Activated naive CD8-positive, alpha-beta T cell treated with anti-CD3 and anti-CD28 coated beads, Interleukin-2, amount 10 ng/mL, durations not matched to agents 7 days and 5 days (primary cell): ENCODE results near the gene MSH2. TPM values are rescaled to one million over a fixed set of nuclear protein-coding genes. Genes with fewer than 3 reads are reported as not detected.

Experiments
- ATAC-seq: fragments of 150-1000 bp; cut with Tn5 transposase; one replicate; pipeline ENCODE4 v1.10.0; 2021; ENCODE audit warnings: low read depth, moderate library complexity
- POLR2A ChIA-PET: fragments of 350-600 bp; sonication (Branson Sonifier 250); formaldehyde crosslinking; loops from one replicate; lab custom pipeline; 2021; ENCODE audit warnings: antibody characterized with exemption; lab: Charles Lee
- DNase-seq: peaks from one replicate; pipeline ENCODE4 v3.0.0; 2021
- H3K27ac Mint-ChIP-seq: one replicate; pipeline ENCODE4 v1.8.0; 2022; ENCODE audit warnings: mild to moderate bottlenecking, mixed read lengths
- H3K27me3 Mint-ChIP-seq: one replicate; pipeline ENCODE4 v1.8.0; 2022; ENCODE audit warnings: mild to moderate bottlenecking, moderate library complexity, mixed read lengths
- H3K36me3 Mint-ChIP-seq: one replicate; pipeline ENCODE4 v1.8.0; 2021; ENCODE audit warnings: mild to moderate bottlenecking, mixed read lengths
- H3K4me1 Mint-ChIP-seq: one replicate; pipeline ENCODE4 v1.8.0; 2021; ENCODE audit warnings: mixed read lengths
- H3K4me3 Mint-ChIP-seq: one replicate; pipeline ENCODE4 v1.8.0; 2022; ENCODE audit warnings: mild to moderate bottlenecking, moderate library complexity, mixed read lengths
- H3K9me3 Mint-ChIP-seq: one replicate; pipeline ENCODE4 v1.8.0; 2021; ENCODE audit warnings: mixed read lengths
- microRNA-seq: library from miRNA; unstranded; fragments of <30 nt; microRNA quantifications from one replicate; pipeline ENCODE4 v1.2.0, GENCODE V29; 2022
- total RNA-seq, 2 experiments: library from RNA; stranded (reverse); gene quantifications; one replicate each; pipeline ENCODE4 v1.2.3, GENCODE V29; 2021

MSH2 gene
- total RNA-seq, 2 experiments from 2014 or later: 43.9 to 46.8 TPM

GRCh38 chr2:47521666-47522285 lies 118.8 kb downstream of the MSH2 start:
- no peaks in the 10 kb centered on the region for H3K36me3 Mint-ChIP-seq
- peaks cover 30% of the 10 kb centered on the region for H3K4me1 Mint-ChIP-seq
- H3K4me3 Mint-ChIP-seq: peak overlapping the region; percentile 92
- peaks cover 2% of the 10 kb centered on the region for H3K27me3 Mint-ChIP-seq
- H3K27ac Mint-ChIP-seq: peak overlapping the region; percentile 38
- DNase-seq: no peak
- H3K9me3 Mint-ChIP-seq: no peaks in the 10 kb centered on the region
- no peak for ATAC-seq
- POLR2A ChIA-PET: interaction anchor here (1.0 to 3.1 kb wide), 5 partner anchors 10 to 119 kb away, joined by 3 to 22 read pairs (median 8); partner anchors contain the start of gene MSH2

GRCh38 chr2:47525167-47525566 lies 122.2 kb downstream of the MSH2 start:
- DNase-seq (no peak), ATAC-seq (no peak)
- POLR2A ChIA-PET: no interaction called here
- Mint-ChIP-seq H3K27ac (no peak overlapping the region), H3K27me3 (peaks cover 2% of the 10 kb centered on the region), H3K4me3 (no peak overlapping the region), H3K9me3 (no peaks in the 10 kb centered on the region), H3K4me1 (peaks cover 11% of the 10 kb centered on the region), H3K36me3 (no peaks in the 10 kb centered on the region)

- Mint-ChIP-seq H3K27ac (no peak overlapping the region), H3K27me3 (peaks cover 2% of the 10 kb centered on the region), H3K4me1 (no peaks in the 10 kb centered on the region), H3K36me3 (no peaks in the 10 kb centered on the region), H3K9me3 (no peaks in the 10 kb centered on the region), H3K4me3 (no peak overlapping the region)
- DNase-seq (no peak), ATAC-seq (no peak)
- POLR2A ChIA-PET: no interaction called here
These were observed 125.5 kb downstream of the MSH2 start for GRCh38 chr2:47528455-47528854.

GRCh38 chr2:47528874-47529273 lies 125.9 kb downstream of the MSH2 start:
- no peak for DNase-seq
- POLR2A ChIA-PET: no interaction called here
- Mint-ChIP-seq H3K36me3 (no peaks in the 10 kb centered on the region), H3K27me3 (peaks cover 2% of the 10 kb centered on the region), H3K4me3 (no peak overlapping the region), H3K9me3 (no peaks in the 10 kb centered on the region), H3K4me1 (no peaks in the 10 kb centered on the region), H3K27ac (no peak overlapping the region)
- ATAC-seq: no peak

- POLR2A ChIA-PET: no interaction called here
- no peak for DNase-seq
- H3K36me3 Mint-ChIP-seq: no peaks in the 10 kb centered on the region
- no peaks in the 10 kb centered on the region for H3K9me3 Mint-ChIP-seq
- no peak overlapping the region for H3K4me3 Mint-ChIP-seq
- no peak overlapping the region for H3K27ac Mint-ChIP-seq
- no peak for ATAC-seq
- no peaks in the 10 kb centered on the region for H3K4me1 Mint-ChIP-seq
- no peaks in the 10 kb centered on the region for H3K27me3 Mint-ChIP-seq
These were observed 127.3 kb downstream of the MSH2 start for GRCh38 chr2:47530105-47530760.

GRCh38 chr2:47531378-47532042 lies 128.6 kb downstream of the MSH2 start:
- ATAC-seq (no peak), DNase-seq (no peak)
- no peaks in the 10 kb centered on the region for H3K36me3 Mint-ChIP-seq
- H3K4me3 Mint-ChIP-seq: no peak overlapping the region
- H3K9me3 Mint-ChIP-seq: no peaks in the 10 kb centered on the region
- no peak overlapping the region for H3K27ac Mint-ChIP-seq
- no peaks in the 10 kb centered on the region for H3K27me3 Mint-ChIP-seq
- POLR2A ChIA-PET: no interaction called here
- H3K4me1 Mint-ChIP-seq: no peaks in the 10 kb centered on the region

Small RNAs within 50 kb of the gene (microRNA-seq; reads per million reads assigned to microRNA genes)
- not detected for gene MIR559

Other genes with a start within 250 kb of the MSH2 start
- under 1 TPM; 0.19 to 0.74 TPM for gene STPG4, start 247.8 kb upstream of the MSH2 start, total RNA-seq
- gene CALM2, start 226.6 kb upstream of the MSH2 start, total RNA-seq: 100 to 1,000 TPM; 372 to 394 TPM
- not detected for gene EPCAM, start 33.8 kb upstream of the MSH2 start, total RNA-seq
- gene KCNK12, start 167.8 kb downstream of the MSH2 start, total RNA-seq: under 1 TPM; 0.51 to 0.55 TPM